Middle frontal gyrus (tissue), 1 donor: ENCODE results near the gene HELZ.
"Not testable (repeated sequence)": the region's sequence is repeated elsewhere in the genome, so short reads cannot be mapped to it uniquely, and the experiment has no call there.

Experiments used
- DNase-seq: peaks from one replicate; pipeline ENCODE4 v3.0.0-alpha.2; 2015; ENCODE audit warnings: low spot score; ENCODE audit errors: extremely low spot score

Gene HELZ, protein sequence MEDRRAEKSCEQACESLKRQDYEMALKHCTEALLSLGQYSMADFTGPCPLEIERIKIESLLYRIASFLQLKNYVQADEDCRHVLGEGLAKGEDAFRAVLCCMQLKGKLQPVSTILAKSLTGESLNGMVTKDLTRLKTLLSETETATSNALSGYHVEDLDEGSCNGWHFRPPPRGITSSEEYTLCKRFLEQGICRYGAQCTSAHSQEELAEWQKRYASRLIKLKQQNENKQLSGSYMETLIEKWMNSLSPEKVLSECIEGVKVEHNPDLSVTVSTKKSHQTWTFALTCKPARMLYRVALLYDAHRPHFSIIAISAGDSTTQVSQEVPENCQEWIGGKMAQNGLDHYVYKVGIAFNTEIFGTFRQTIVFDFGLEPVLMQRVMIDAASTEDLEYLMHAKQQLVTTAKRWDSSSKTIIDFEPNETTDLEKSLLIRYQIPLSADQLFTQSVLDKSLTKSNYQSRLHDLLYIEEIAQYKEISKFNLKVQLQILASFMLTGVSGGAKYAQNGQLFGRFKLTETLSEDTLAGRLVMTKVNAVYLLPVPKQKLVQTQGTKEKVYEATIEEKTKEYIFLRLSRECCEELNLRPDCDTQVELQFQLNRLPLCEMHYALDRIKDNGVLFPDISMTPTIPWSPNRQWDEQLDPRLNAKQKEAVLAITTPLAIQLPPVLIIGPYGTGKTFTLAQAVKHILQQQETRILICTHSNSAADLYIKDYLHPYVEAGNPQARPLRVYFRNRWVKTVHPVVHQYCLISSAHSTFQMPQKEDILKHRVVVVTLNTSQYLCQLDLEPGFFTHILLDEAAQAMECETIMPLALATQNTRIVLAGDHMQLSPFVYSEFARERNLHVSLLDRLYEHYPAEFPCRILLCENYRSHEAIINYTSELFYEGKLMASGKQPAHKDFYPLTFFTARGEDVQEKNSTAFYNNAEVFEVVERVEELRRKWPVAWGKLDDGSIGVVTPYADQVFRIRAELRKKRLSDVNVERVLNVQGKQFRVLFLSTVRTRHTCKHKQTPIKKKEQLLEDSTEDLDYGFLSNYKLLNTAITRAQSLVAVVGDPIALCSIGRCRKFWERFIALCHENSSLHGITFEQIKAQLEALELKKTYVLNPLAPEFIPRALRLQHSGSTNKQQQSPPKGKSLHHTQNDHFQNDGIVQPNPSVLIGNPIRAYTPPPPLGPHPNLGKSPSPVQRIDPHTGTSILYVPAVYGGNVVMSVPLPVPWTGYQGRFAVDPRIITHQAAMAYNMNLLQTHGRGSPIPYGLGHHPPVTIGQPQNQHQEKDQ (N-terminal part only)

DNA sequence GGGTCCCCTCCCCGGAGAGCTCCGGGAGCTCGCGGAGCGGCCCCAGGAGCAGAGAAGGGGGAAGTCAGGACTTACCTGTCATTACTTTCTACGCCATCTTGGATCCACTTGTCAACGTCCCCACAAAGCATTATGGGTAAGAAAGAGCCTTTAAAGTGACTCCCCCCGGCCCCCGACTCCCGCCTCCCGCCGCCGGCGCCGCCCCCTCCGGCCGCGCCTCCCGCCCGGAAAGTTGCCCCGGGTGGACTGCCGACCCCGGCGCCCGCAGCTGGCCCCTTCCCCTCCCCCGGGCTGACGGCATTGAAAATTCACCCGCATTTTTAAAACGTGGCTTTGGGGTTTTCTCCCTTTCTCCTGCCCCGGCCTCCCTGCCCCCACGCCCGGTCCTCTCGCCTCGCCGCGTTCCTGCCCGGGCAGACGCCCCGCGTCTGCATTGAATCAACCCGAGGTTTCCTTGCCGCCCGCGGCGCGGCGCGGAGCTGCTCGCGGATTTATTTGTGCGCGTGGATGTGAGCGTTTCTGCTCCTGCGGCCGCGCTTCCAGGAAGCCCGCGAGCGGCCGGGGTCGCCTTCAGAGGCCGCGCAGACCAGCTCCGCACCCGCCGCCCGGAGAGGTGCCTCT is at the start of gene HELZ:
HELZ (minus strand) TSS at position 124 of the 621 bp plus-strand sequence. CDS start 26,392 bp downstream, outside the sequence.
- peak; percentile 24 for DNase-seq

DNA sequence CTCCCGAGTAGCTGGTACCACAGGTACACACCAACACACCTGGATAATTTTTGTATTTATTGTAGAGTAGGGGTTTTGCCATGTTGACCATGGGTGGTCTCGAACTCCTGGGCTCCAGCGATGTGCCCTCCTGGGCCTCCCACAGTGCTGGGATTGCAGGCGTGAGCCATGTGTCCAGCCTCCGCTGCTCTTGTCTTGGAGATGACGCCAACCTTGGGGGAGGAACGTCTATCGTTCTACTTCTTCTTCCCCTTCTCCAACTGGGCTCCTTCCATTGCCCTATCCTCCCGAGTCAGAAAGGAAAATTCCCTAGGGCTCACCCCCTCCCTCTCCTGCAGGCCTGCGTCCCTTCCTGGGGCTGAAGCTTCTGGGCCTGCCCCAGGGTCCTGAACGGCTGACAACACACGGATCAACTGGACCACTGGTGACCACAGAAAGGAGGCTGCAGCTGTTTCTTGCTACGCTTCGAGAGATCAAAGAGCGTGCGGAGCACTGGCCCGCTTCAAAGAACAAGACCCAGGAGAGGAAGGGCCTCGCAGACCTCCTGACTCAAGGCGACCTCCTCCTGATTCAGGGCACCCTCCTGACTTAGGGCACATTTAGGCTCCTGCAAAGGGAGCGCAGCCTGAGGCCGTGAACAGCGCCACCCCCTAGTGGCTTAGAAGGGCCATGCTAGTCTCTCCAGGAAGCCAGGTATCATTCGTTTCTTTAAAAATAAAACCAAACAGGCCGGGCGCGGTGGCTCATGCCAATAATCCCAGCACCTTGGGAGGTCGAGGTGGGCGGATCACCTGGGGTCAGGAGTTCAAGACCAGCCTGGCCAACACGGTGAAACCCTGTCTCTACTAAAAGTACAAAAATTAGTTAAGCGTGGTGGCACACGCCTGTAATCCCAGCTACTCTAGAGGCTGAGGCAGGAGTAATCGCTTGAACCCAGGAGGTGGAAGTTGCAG is 48.5 kb upstream of the HELZ start:
- no peak for DNase-seq

DNA sequence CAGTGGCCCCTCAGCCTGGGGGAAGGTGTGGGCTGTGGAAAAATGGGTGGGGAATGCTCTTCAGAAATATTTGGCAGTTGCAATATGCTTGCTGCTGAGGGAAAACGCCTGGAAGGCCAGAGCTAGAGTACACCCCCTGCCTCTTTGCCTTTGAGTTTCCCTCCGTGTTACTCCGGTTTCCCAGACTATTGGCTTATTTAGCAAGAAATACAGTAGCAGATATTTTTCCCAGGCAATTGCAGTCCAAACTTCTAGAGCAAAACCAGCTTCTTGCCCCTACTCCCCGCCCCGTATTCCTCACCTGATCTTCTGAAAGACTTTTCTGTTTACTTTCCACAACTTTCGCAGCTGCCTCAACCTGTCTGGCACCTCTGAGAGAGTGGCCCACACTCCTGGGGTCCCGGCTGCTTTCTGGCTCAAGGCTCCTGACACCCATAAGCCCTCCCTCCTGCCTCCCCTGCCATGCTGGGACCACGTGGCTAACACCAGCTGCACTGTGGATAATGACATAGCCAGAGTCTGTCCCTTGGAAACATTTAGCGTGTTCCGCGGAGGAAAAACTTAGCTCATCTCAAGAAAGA is 45.8 kb upstream of the HELZ start:
- DNase-seq = no peak

DNA sequence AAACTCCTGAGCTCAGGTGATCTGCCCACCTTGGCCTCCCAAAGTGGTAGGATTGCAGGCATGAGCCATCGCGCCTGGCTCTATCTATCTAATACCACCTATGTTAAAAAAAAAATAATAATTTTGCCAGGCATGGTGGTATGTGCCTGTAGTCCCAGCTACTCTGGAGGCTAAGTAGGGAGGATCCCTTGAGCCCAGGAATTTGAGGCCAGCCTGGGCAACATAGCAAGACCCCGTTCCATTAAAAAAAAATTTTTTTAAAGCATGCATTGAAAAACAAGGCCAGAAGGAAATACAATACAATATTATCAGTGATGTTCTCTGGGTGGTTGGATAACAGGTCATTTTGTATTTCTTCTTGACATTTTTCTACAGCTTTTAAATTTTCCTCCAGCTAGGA is 45.2 kb upstream of the HELZ start:
- DNase-seq = no peak

GRCh38 chr17:67289181-67289876 is 44.3 kb upstream of the HELZ start:
- peak; percentile 41 for DNase-seq

- DNase-seq = not testable (repeated sequence)
Measured at GRCh38 chr17:67286826-67287225, 41.8 kb upstream of the HELZ start.

- DNase-seq = no peak
Measured at GRCh38 chr17:67285360-67285759, 40.4 kb upstream of the HELZ start.

DNA sequence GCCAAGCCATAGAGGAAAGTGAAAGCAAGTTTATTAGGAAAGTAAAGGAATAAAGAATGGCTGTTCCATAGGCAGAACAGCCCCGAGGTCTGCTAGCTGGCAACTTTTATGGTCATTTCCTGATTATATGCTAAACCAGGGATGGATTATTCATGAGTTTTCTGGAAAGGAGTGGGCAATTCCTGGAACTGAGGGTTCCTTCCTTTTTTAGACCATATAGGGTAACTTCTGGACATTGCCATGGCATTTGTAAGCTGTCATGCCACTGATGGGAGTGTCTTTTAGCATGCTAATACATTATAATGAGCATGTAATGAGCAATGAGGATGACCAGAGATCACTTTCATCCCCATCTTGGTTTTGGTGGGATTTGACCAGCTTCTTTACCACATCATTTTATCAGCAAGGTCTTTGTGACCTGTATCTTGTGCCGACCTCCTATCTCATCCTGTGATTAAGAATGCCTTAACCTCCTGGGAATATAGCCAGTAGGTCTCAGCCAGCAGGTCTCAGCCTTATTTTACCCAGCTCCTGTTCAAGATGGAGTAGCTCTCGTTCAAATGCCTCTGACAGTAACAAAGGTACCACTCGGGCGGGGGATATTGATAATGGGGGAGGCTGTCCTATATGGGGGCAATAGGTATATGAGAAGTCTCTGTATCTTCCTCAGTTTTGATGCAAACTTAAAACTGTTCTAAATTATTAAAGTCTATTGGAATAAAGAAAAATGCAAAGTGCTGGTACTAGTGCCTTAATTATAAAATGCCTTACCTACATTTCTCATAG is 38.9 kb upstream of the HELZ start:
- DNase-seq = no peak

- DNase-seq = no peak
Measured at GRCh38 chr17:67281743-67282142, 36.7 kb upstream of the HELZ start.

GRCh38 chr17:67281053-67281452 is 36.1 kb upstream of the HELZ start:
- no peak for DNase-seq

GRCh38 chr17:67280279-67280678 is 35.3 kb upstream of the HELZ start:
- no peak for DNase-seq

GRCh38 chr17:67279115-67279514 is 34.1 kb upstream of the HELZ start:
- no peak for DNase-seq

DNA sequence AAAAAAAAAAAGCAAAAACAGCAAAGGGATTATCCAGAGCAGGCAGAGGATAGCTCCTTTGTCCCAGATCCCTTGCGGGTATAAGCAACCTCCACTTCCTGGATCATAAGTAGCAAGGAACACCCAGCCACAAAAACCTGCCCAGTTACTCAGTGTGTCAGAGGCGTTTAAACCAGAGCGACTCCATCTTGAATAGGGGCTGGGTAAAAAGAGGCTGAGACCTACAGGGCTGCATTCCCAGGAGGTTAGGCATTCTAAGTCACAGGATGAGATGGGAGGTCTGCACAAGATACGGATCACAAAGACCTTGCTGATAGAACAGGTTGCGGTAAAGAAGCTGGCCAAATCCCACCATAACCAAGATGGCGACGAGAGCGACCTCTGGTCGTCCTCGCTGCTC is 33.4 kb upstream of the HELZ start:
- no peak for DNase-seq

DNA sequence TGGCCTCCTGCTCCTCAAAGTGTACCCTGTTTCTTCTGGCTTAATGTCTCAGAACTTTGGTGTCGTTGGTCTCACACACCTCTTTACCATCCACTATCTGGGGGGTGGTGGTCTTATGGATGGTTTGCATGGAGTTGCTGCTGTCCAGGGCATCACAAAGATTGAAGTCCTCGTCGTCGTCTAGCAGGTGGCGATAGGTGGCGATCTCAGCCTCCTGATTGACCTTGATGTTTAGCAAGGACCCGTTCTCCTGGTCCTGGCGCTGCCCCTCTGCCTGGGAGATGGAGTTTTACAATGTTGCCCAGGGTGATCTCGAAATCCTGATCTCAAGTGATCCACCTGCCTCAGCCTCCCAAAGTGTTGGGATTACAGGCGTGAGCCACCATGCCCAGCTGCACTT is 31.1 kb upstream of the HELZ start:
- DNase-seq = no peak

DNA sequence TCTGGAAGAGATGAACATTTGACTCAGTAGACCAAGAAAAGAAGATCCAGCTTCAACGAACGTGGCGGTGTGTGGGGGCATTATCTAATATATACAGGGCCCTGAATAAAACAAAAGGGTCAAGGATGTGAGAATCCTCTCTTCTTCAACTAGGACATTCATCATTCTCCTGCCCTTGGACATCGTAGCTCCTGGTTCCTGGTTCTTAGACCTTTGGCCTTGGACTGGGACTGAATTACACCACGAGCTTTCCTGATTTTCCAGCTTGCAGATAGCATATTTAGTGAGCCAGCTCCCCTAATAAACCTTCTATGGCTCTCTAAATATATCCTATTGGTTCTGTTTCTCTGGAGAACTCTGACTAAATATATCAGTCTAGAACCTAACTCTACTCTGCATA is 29.5 kb upstream of the HELZ start:
- no peak for DNase-seq

GRCh38 chr17:67273900-67274299 is 28.9 kb upstream of the HELZ start:
- DNase-seq = no peak

DNA sequence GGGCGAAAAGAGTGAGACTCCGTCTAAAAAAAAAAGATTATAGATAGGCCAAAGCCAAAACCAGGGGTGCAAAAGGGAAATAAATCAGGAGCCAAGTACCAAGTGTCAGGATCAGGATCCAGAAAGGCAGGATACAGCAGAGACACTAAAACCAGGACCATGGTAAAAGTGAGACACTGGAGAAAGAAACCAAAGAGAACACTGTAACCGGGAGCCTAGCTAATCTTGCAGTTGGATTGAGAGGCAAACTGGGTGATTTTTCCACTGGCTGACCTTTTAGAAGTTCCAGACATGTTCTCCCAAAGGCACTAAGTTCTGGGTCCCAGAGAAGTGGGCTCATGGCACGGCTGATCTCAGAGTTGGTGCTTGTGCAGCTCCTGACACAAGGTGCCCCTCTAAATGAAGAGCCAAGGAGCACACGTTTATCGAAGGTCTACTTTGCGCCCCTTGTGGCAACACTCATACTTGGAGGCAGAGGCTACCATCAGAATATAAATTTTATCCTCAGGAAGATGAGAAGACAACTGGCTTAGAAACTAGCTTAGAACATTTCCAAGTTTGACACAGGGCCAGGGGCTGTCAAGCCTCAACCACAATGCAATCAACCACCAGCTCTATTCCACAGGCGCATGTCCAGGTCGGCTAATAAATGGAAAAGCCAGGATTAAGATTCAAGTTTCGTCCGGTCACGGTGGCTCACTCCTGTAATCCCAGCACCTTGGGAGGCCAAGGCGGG is 27.5 kb upstream of the HELZ start:
- no peak for DNase-seq

- DNase-seq = not testable (repeated sequence)
Measured at GRCh38 chr17:67271187-67271586, 26.2 kb upstream of the HELZ start.
